Transverse colon (tissue), 4 donors: ENCODE measurements around the gene FURIN. TPM values are rescaled to one million over a fixed set of nuclear protein-coding genes. Genes with fewer than 3 reads are reported as not detected.

Source experiments
- DNase-seq: peaks from one replicate; pipeline ENCODE4 v3.0.0-alpha.2; 2019
- H3K27ac ChIP-seq, 4 donors: fragments of 200-600 bp; sonication (generic); 2 replicates each; pipeline ENCODE4 v1.5.1; 2016 to 2018; ENCODE audit warnings: inconsistent platforms in 4 of 4
- H3K27me3 ChIP-seq: fragments of 200-600 bp; sonication (generic); 2 replicates; pipeline ENCODE4 v1.5.1; 2017; ENCODE audit warnings: inconsistent platforms
- H3K36me3 ChIP-seq, 4 donors: fragments of 200-600 bp; sonication (generic); 2 replicates each; pipeline ENCODE4 v1.5.1; 2017 to 2019; ENCODE audit warnings: inconsistent platforms in 4 of 4
- H3K4me1 ChIP-seq, 4 donors: fragments of 200-600 bp; sonication (generic); 2 replicates each; pipeline ENCODE4 v1.5.1; 2017 to 2020; ENCODE audit warnings: inconsistent platforms in 4 of 4
- H3K4me3 ChIP-seq, 4 donors: fragments of 200-600 bp; sonication (generic); 1 replicate in 1 of 4; 2 replicates in 3 of 4; pipeline versions ENCODE4 v1.5.1 to v1.6.1; 2017 to 2019; ENCODE audit warnings: inconsistent platforms in 4 of 4
- H3K9me3 ChIP-seq, 2 donors: fragments of 200-600 bp; sonication (generic); 2 replicates each; pipeline ENCODE4 v1.5.1; 2017 to 2019; ENCODE audit warnings: inconsistent platforms in 2 of 2
- CTCF ChIP-seq, 5 experiments: fragments of 200-600 bp in 3 of 5; fragments of 450-650 bp in 2 of 5; sonication (generic) in 3 of 5; IDR thresholded peaks; 1 replicate in 2 of 5; 2 replicates in 3 of 5; pipeline ENCODE4 v1.5.1; 2016 to 2017; ENCODE audit warnings: antibody characterized with exemption in 5 of 5, inconsistent platforms in 3 of 5, mild to moderate bottlenecking in 2 of 5, moderate library complexity in 1 of 5
- EP300 ChIP-seq: sonication (generic); formaldehyde crosslinking; IDR thresholded peaks from one replicate; pipeline ENCODE4 v1.6.1; 2017; ENCODE audit warnings: antibody characterized with exemption, low read depth
- POLR2A ChIP-seq: fragments of 450-650 bp; IDR thresholded peaks from one replicate; pipeline ENCODE4 v1.6.1; 2016; ENCODE audit warnings: antibody characterized with exemption, mild to moderate bottlenecking, moderate library complexity
- POLR2AphosphoS5 ChIP-seq, 3 donors: sonication (generic); formaldehyde crosslinking; IDR thresholded peaks; one replicate each; pipeline ENCODE4 v1.6.1; 2016; ENCODE audit warnings: antibody characterized with exemption in 3 of 3
- WGBS, 2 donors: methylation state at CpG; one replicate each; pipeline ENCODE4 v1.1.5; 2018; ENCODE audit warnings: low coverage in 1 of 2; 5-methylcytosine and 5-hydroxymethylcytosine counted together
- in situ Hi-C, 4 donors: fragments of 200-750 bp; cut with MboI; loops; one replicate each; pipeline versions ENCODE4 v1.15.0 to v1.15.1; 2017; ENCODE audit warnings: low sequenced_read_pairs in 3 of 4, low pct_ligation_motif_present in 1 of 4, low pct_unique_long_range_greater_than_20kb in 1 of 4
- intact Hi-C: fragments of 100-400 bp; cut with DNase I; formaldehyde crosslinking; loops from one replicate; pipeline ENCODE4 v1.15.1; 2023; ENCODE audit warnings: low total_unique reads
- total RNA-seq, 4 donors: library from RNA; depleted of rRNA; stranded (reverse); fragments of >200 nt; gene quantifications; one replicate each; pipeline ENCODE4 v1.1.0, GENCODE V29; 2016

The FURIN gene
- 100 to 1,000 TPM in 1 of 4 donors, 10 to 100 TPM in 3; 64.6 to 109 (median 80.6) TPM for total RNA-seq

GRCh38 chr15:90868261-90868689 lies at the start of gene FURIN:
Gene FURIN (plus strand): TSS chr15:90868588. CDS start chr15:90875741, 7,153 bp downstream.
- in situ Hi-C loops: no loop called here
- H3K36me3 ChIP-seq: no peaks in the 10 kb centered on the region
- no peaks in the 10 kb centered on the region for H3K9me3 ChIP-seq
- TF ChIP-seq POLR2AphosphoS5 (IDR thresholded peaks at IDR 0.05) (peak in 2 of 3 donors; percentile 12 to 59), POLR2A (peak; percentile 12), CTCF (IDR thresholded peaks at IDR 0.05) (no peak), EP300 (no peak)
- peaks cover 19 to 41% (median 36%) of the 10 kb centered on the region in 4 donors for H3K4me1 ChIP-seq
- no peak within 1 kb of the TSS for H3K4me3 ChIP-seq
- 54 to 56% methylated on average over 2 to 6 of the region's 6 CpGs for WGBS, 2 donors
- no peaks in the 10 kb centered on the region for H3K27me3 ChIP-seq
- DNase-seq: peak; percentile 70
- intact Hi-C loops: no loop called here
- H3K27ac ChIP-seq: peak within 1 kb of the TSS; percentile 96 to 97 (median 96)

GRCh38 chr15:90819390-90819789 lies 49.0 kb upstream of the FURIN start:
- Histone ChIP-seq H3K27ac (no peak overlapping the region), H3K27me3 (no peaks in the 10 kb centered on the region), H3K4me3 (no peak overlapping the region), H3K9me3 (no peaks in the 10 kb centered on the region), H3K4me1 (peaks cover 0 to 24% (median 2%) of the 10 kb centered on the region in 4 donors), H3K36me3 (no peaks in the 10 kb centered on the region)
- TF ChIP-seq POLR2AphosphoS5 (IDR thresholded peaks at IDR 0.05): no peak
- intact Hi-C loops: no loop called here
- in situ Hi-C loops: no loop called here
- no peak for DNase-seq
- whole genome bisulfite sequencing, 2 donors: 97% methylated on average over 6 of the region's 6 CpGs; no CpG with 5 or more reads in 1 of the 2 donors

- DNase-seq: no peak
- intact Hi-C loops (no loop called here), in situ Hi-C loops (no loop called here)
- TF ChIP-seq POLR2A (no peak), POLR2AphosphoS5 (IDR thresholded peaks at IDR 0.05) (no peak), CTCF (IDR thresholded peaks at IDR 0.05) (no peak), EP300 (no peak)
- WGBS, 2 donors: 65% methylated on average over 4 of the region's 12 CpGs; no CpG with 5 or more reads in 1 of the 2 donors
- no peaks in the 10 kb centered on the region for H3K27me3 ChIP-seq
- H3K9me3 ChIP-seq: no peaks in the 10 kb centered on the region
- no peaks in the 10 kb centered on the region for H3K36me3 ChIP-seq
- no peak overlapping the region for H3K27ac ChIP-seq
- H3K4me3 ChIP-seq: no peak overlapping the region
- peaks cover 0 to 25% (median 0%) of the 10 kb centered on the region in 4 donors for H3K4me1 ChIP-seq
Measured at GRCh38 chr15:90819850-90820249, 48.5 kb upstream of the FURIN start.

GRCh38 chr15:90820481-90820880 lies 47.9 kb upstream of the FURIN start:
- TF ChIP-seq POLR2AphosphoS5 (IDR thresholded peaks at IDR 0.05) (no peak), EP300 (no peak), CTCF (IDR thresholded peaks at IDR 0.05) (no peak), POLR2A (no peak)
- no peak overlapping the region for H3K4me3 ChIP-seq
- H3K4me1 ChIP-seq: peaks cover 0 to 25% (median 0%) of the 10 kb centered on the region in 4 donors
- no peaks in the 10 kb centered on the region for H3K27me3 ChIP-seq
- in situ Hi-C loops: no loop called here
- intact Hi-C loops: no loop called here
- no peak overlapping the region for H3K27ac ChIP-seq
- no peak for DNase-seq
- no peaks in the 10 kb centered on the region for H3K36me3 ChIP-seq
- WGBS, 2 donors: 89% methylated on average over 7 of the region's 7 CpGs; no CpG with 5 or more reads in 1 of the 2 donors
- no peaks in the 10 kb centered on the region for H3K9me3 ChIP-seq
